Fibroblast of lung (primary cell): Measurements from ENCODE around the gene GRHL3. TPM values are rescaled to one million over a fixed set of nuclear protein-coding genes. Genes with fewer than 3 reads are reported as not detected.

Experiments
- DNase-seq, 2 donors: peaks; one replicate each; pipeline versions ENCODE4 v3.0.0 to v3.0.0-alpha.2; 2010; ENCODE audit warnings: low read depth in 2 of 2
- H2AFZ ChIP-seq: 2 replicates; pipeline ENCODE4 v1.5.1; 2012; ENCODE audit warnings: low read length, control low read depth, inconsistent platforms
- H3K27ac ChIP-seq: 2 replicates; pipeline ENCODE4 v1.5.1; 2011; ENCODE audit warnings: low read length, control low read depth; ENCODE audit not compliant: insufficient read depth
- H3K27me3 ChIP-seq: 2 replicates; pipeline ENCODE4 v1.5.1; 2011; ENCODE audit warnings: mild to moderate bottlenecking, low read length; ENCODE audit not compliant: control insufficient read depth, insufficient read depth
- H3K36me3 ChIP-seq: 2 replicates; pipeline ENCODE4 v1.5.1; 2011; ENCODE audit warnings: low read length; ENCODE audit not compliant: control insufficient read depth, insufficient read depth
- H3K4me1 ChIP-seq: 2 replicates; pipeline ENCODE4 v1.5.1; 2011; ENCODE audit warnings: low read length; ENCODE audit not compliant: control insufficient read depth, insufficient read depth; ENCODE audit errors: extremely low read depth
- H3K4me2 ChIP-seq: 2 replicates; pipeline ENCODE4 v1.5.1; 2011; ENCODE audit warnings: low read length, control low read depth; ENCODE audit not compliant: insufficient read depth; ENCODE audit errors: extremely low read depth
- H3K4me3 ChIP-seq, 4 experiments: fragments of 200-600 bp in 1 of 4; sonication (generic) in 1 of 4; replicated peaks in 1 of 4; 2 replicates each; pipeline ENCODE4 v1.5.1; 2011 to 2016; ENCODE audit warnings: low read length in 4 of 4, low read depth in 3 of 4, mild to moderate bottlenecking in 3 of 4, control low read depth in 2 of 4, inconsistent platforms in 1 of 4, mixed read lengths in 1 of 4; ENCODE audit not compliant: insufficient read depth in 1 of 4; ENCODE audit errors: control extremely low read depth in 1 of 4
- H3K79me2 ChIP-seq: 2 replicates; pipeline ENCODE4 v1.5.1; 2012; ENCODE audit warnings: mild to moderate bottlenecking, low read length, inconsistent platforms; ENCODE audit not compliant: control insufficient read depth, insufficient read depth
- H3K9ac ChIP-seq: 2 replicates; pipeline ENCODE4 v1.5.1; 2011; ENCODE audit warnings: mild to moderate bottlenecking, low read length, control low read depth; ENCODE audit not compliant: insufficient read depth
- H3K9me3 ChIP-seq: 2 replicates; pipeline ENCODE4 v1.5.1; 2012; ENCODE audit warnings: low read depth, low read length; ENCODE audit not compliant: control insufficient read depth, insufficient read depth
- H4K20me1 ChIP-seq: 2 replicates; pipeline ENCODE4 v1.5.1; 2011; ENCODE audit warnings: low read length; ENCODE audit not compliant: control insufficient read depth, insufficient read depth; ENCODE audit errors: extremely low read depth
- EZH2 ChIP-seq: IDR thresholded peaks from 2 replicates; pipeline ENCODE4 v1.5.1; 2012; ENCODE audit warnings: low read length, control low read depth, mild to moderate bottlenecking; ENCODE audit errors: missing control alignments
- polyA plus RNA-seq, 2 donors: library from polyadenylated mRNA; depleted of rRNA in 1 of 2; stranded (reverse) in 1 of 2; unstranded in 1 of 2; fragments of >200 nt; gene quantifications; 2 replicates each; pipeline ENCODE4 v1.2.1, GENCODE V29; 2011 to 2012; ENCODE audit warnings: missing spikeins in 1 of 2
- total RNA-seq: library from RNA; depleted of rRNA; stranded (reverse); fragments of >200 nt; gene quantifications from 2 replicates; pipeline ENCODE4 v1.2.1, GENCODE V29; 2014
- TF ChIP-seq, protein P1 (sequence below), 2 donors: IDR thresholded peaks in 1 of 2; conservative IDR thresholded peaks in 1 of 2; 1 replicate in 1 of 2; 2 replicates in 1 of 2; pipeline ENCODE4 v1.5.1; 2011 to 2012; ENCODE audit warnings: low read length in 2 of 2, control low read depth in 1 of 2, inconsistent platforms in 1 of 2, low read depth in 1 of 2, mild to moderate bottlenecking in 1 of 2

GRHL3 gene
- total and polyA plus RNA-seq, 2 donors (not counting 1 experiment from before 2014, with no cell fraction given), result 0.03 TPM; not detected in 1

GRCh38 chr1:24355466-24355865, 36.3 kb downstream of the GRHL3 start:
- no peak overlapping the region for H2AFZ ChIP-seq
- no peaks in the 10 kb centered on the region for H4K20me1 ChIP-seq
- DNase-seq, result no peak
- H3K4me2 ChIP-seq, result no peak overlapping the region
- no peaks in the 10 kb centered on the region for H3K27me3 ChIP-seq
- H3K9me3 ChIP-seq, result no peaks in the 10 kb centered on the region
- H3K9ac ChIP-seq, result no peak overlapping the region
- peaks cover 1% of the 10 kb centered on the region for H3K36me3 ChIP-seq
- no peak overlapping the region for H3K4me3 ChIP-seq
- no peaks in the 10 kb centered on the region for H3K79me2 ChIP-seq
- no peaks in the 10 kb centered on the region for H3K4me1 ChIP-seq
- TF ChIP-seq EZH2, result no peak
- TF ChIP-seq, protein P1, sequence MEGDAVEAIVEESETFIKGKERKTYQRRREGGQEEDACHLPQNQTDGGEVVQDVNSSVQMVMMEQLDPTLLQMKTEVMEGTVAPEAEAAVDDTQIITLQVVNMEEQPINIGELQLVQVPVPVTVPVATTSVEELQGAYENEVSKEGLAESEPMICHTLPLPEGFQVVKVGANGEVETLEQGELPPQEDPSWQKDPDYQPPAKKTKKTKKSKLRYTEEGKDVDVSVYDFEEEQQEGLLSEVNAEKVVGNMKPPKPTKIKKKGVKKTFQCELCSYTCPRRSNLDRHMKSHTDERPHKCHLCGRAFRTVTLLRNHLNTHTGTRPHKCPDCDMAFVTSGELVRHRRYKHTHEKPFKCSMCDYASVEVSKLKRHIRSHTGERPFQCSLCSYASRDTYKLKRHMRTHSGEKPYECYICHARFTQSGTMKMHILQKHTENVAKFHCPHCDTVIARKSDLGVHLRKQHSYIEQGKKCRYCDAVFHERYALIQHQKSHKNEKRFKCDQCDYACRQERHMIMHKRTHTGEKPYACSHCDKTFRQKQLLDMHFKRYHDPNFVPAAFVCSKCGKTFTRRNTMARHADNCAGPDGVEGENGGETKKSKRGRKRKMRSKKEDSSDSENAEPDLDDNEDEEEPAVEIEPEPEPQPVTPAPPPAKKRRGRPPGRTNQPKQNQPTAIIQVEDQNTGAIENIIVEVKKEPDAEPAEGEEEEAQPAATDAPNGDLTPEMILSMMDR (conservative IDR thresholded peaks at IDR 0.05 in 1 of 2, IDR thresholded peaks at IDR 0.05 in 1 of 2; ENCODE audit: low read depth in 1 of 2, low read length in 2 of 2), result no peak
- H3K27ac ChIP-seq, result no peak overlapping the region

DNA sequence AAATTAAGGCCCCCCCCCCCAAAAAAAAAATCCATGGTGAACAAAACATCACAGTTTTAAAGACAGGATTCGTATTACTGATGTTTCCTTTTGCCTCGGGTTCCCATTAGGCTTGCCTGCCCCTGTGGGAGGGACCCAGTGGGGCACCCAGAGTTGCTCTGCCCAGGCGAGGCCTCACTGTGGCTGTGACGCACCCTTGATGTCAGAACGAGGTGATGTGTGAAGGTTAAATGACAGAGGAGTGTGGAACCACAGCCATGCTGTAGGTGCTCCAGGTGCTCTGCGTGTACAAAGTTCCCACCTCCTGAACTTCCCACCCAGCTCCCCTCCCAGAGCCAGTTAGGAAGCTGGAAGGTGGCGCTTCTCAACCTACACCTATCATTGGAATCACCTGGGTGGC, 37.9 kb downstream of the GRHL3 start:
- Histone ChIP-seq H3K9ac (no peak overlapping the region), H3K36me3 (peaks cover 1% of the 10 kb centered on the region), H3K27ac (no peak overlapping the region), H3K4me1 (no peaks in the 10 kb centered on the region), H3K4me2 (no peak overlapping the region), H4K20me1 (no peaks in the 10 kb centered on the region), H3K9me3 (no peaks in the 10 kb centered on the region), H3K27me3 (no peaks in the 10 kb centered on the region), H3K4me3 (no peak overlapping the region), H2AFZ (no peak overlapping the region), H3K79me2 (no peaks in the 10 kb centered on the region)
- no peak for DNase-seq
- TF ChIP-seq, protein P1 (conservative IDR thresholded peaks at IDR 0.05 in 1 of 2, IDR thresholded peaks at IDR 0.05 in 1 of 2; ENCODE audit: low read depth in 1 of 2, low read length in 2 of 2), result no peak
- TF ChIP-seq EZH2, result no peak

DNA sequence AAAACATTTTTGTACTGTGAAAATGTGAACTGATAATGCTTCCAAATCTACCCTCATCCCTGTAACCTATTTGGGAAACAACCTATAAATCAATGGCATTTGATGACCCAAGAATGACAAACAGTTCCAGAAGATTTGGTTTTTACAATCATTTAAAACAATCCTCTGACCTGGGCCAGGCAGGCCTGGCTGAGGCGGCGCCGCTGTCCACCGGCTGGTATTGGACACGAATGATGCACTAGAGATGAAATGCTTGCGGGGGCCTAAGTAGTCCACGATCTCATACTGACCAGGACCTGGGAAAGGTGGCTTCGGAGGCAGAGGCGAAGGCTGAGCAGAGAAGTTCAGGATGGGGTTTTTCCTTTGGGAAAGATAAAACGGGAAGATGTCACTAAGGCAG, 41.5 kb downstream of the GRHL3 start:
- peaks cover 1% of the 10 kb centered on the region for H3K36me3 ChIP-seq
- TF ChIP-seq, protein P1 (conservative IDR thresholded peaks at IDR 0.05 in 1 of 2, IDR thresholded peaks at IDR 0.05 in 1 of 2; ENCODE audit: low read depth in 1 of 2, low read length in 2 of 2), result no peak
- TF ChIP-seq EZH2, result no peak
- H3K4me3 ChIP-seq, result no peak overlapping the region

More for the DNA sequence above, 41.5 kb downstream of the GRHL3 start:
- Histone ChIP-seq H3K27me3 (no peaks in the 10 kb centered on the region), H4K20me1 (no peaks in the 10 kb centered on the region), H3K4me1 (peaks cover 15% of the 10 kb centered on the region), H3K27ac (no peak overlapping the region), H3K9me3 (no peaks in the 10 kb centered on the region), H3K79me2 (no peaks in the 10 kb centered on the region), H2AFZ (no peak overlapping the region), H3K9ac (no peak overlapping the region), H3K4me2 (no peak overlapping the region)
- no peak for DNase-seq
